ENCODE results near the gene TP53BP2.
A peak's percentile ranks its signal among the peaks of the same experiment; 100 is the strongest.
"Not testable (repeated sequence)": the region's sequence is repeated elsewhere in the genome, so short reads cannot be mapped to it uniquely, and the experiment has no call there.

The TP53BP2 gene

GRCh38 chr1:223845810-223846682, at the start of gene TP53BP2:
Gene TP53BP2, minus strand, starts transcription at chr1:223845947. Its CDS starts 267 bp downstream, at chr1:223845680.
- peak within 1 kb of the TSS; percentile 63 for H3K4me3 ChIP-seq (ENCODE audit: low read depth, low read length)

GRCh38 chr1:223890494-223890893, 44.7 kb upstream of the TP53BP2 start:
- not testable (repeated sequence) for H3K4me3 ChIP-seq (ENCODE audit: low read depth, low read length)

More at GRCh38 chr1:223845810-223846682, at the start of gene TP53BP2:
- TF ChIP-seq CTCF (IDR thresholded peaks at IDR 0.05; ENCODE audit: borderline replicate concordance, insufficient read depth, low read depth, low read length): peak; percentile 70

- not testable (repeated sequence) for H3K4me3 ChIP-seq (ENCODE audit: low read depth, low read length)
Observed at GRCh38 chr1:223889319-223889718, 43.6 kb upstream of the TP53BP2 start.

- no peak overlapping the region for H3K4me3 ChIP-seq (ENCODE audit: low read depth, low read length)
- TF ChIP-seq CTCF (IDR thresholded peaks at IDR 0.05; ENCODE audit: borderline replicate concordance, insufficient read depth, low read depth, low read length): no peak
Observed at GRCh38 chr1:223887747-223888418, 42.1 kb upstream of the TP53BP2 start.

- no peak for TF ChIP-seq CTCF (IDR thresholded peaks at IDR 0.05; ENCODE audit: borderline replicate concordance, insufficient read depth, low read depth, low read length)
- H3K4me3 ChIP-seq (ENCODE audit: low read depth, low read length): no peak overlapping the region
Observed at GRCh38 chr1:223886516-223886921, 40.8 kb upstream of the TP53BP2 start.

GRCh38 chr1:223885614-223886013, 39.9 kb upstream of the TP53BP2 start:
- no peak for TF ChIP-seq CTCF (IDR thresholded peaks at IDR 0.05; ENCODE audit: borderline replicate concordance, insufficient read depth, low read depth, low read length)
- H3K4me3 ChIP-seq (ENCODE audit: low read depth, low read length): no peak overlapping the region

GRCh38 chr1:223878598-223879325, 33.0 kb upstream of the TP53BP2 start:
- TF ChIP-seq CTCF (IDR thresholded peaks at IDR 0.05; ENCODE audit: borderline replicate concordance, insufficient read depth, low read depth, low read length): no peak

More at GRCh38 chr1:223878598-223879325, 33.0 kb upstream of the TP53BP2 start:
- no peak overlapping the region for H3K4me3 ChIP-seq (ENCODE audit: low read depth, low read length)

All from GM12875 (cell line).